Measurements from ENCODE around the gene SCN4B.

SCN4B gene

GRCh38 chr11:118151431-118151830 lies 1.2 kb downstream of the SCN4B start:
- H4K20me1 ChIP-seq (ENCODE audit: insufficient read depth, low read length): peaks cover 12% of the 10 kb centered on the region; the same call in 1 of the 2 replicates
- ATAC-seq (ENCODE audit: insufficient read depth, low read depth) (no peak), DNase-seq (no peak)
- no peak overlapping the region for H3K9ac ChIP-seq (ENCODE audit: low read depth, low read length)
- H3K4me3 ChIP-seq (ENCODE audit: low read depth in 1 of 2, low read length in 2 of 2): no peak overlapping the region
- peaks cover 10% of the 10 kb centered on the region for H3K4me1 ChIP-seq (ENCODE audit: insufficient read depth, low read length)
- no peaks in the 10 kb centered on the region for H3K9me3 ChIP-seq (ENCODE audit: insufficient read depth, low read length, severe bottlenecking)
- H3K27ac ChIP-seq (ENCODE audit: low read length): no peak overlapping the region
- no peak overlapping the region for H3K4me2 ChIP-seq (ENCODE audit: insufficient read depth, low read length)
- TF ChIP-seq CTCF (IDR thresholded peaks at IDR 0.05; ENCODE audit: borderline replicate concordance, extremely low read depth, low read length, poor library complexity, severe bottlenecking): no peak
- TF ChIP-seq EZH2 (IDR thresholded peaks at IDR 0.05; ENCODE audit: borderline replicate concordance, low read depth, low read length, severe bottlenecking): no peak
- H3K79me2 ChIP-seq (ENCODE audit: insufficient read depth, low read length): no peaks in the 10 kb centered on the region
- no peak overlapping the region for H2AFZ ChIP-seq (ENCODE audit: low read depth, low read length)
- peaks cover 78% of the 10 kb centered on the region for H3K27me3 ChIP-seq (ENCODE audit: insufficient read depth, low read length, poor library complexity)
- H3K36me3 ChIP-seq (ENCODE audit: insufficient read depth, low read length): no peaks in the 10 kb centered on the region

- Histone ChIP-seq H3K4me2 (ENCODE audit: insufficient read depth, low read length) (no peak overlapping the region), H4K20me1 (ENCODE audit: insufficient read depth, low read length) (peaks cover 7% of the 10 kb centered on the region; the same call in 1 of the 2 replicates), H3K27ac (ENCODE audit: low read length) (no peak overlapping the region), H2AFZ (ENCODE audit: low read depth, low read length) (no peak overlapping the region), H3K79me2 (ENCODE audit: insufficient read depth, low read length) (no peaks in the 10 kb centered on the region), H3K4me1 (ENCODE audit: insufficient read depth, low read length) (peaks cover 15% of the 10 kb centered on the region), H3K4me3 (ENCODE audit: low read depth in 1 of 2, low read length in 2 of 2) (no peak overlapping the region), H3K36me3 (ENCODE audit: insufficient read depth, low read length) (no peaks in the 10 kb centered on the region), H3K9ac (ENCODE audit: low read depth, low read length) (no peak overlapping the region), H3K27me3 (ENCODE audit: insufficient read depth, low read length, poor library complexity) (peaks cover 71% of the 10 kb centered on the region), H3K9me3 (ENCODE audit: insufficient read depth, low read length, severe bottlenecking) (no peaks in the 10 kb centered on the region)
- TF ChIP-seq CTCF (IDR thresholded peaks at IDR 0.05; ENCODE audit: borderline replicate concordance, extremely low read depth, low read length, poor library complexity, severe bottlenecking) (no peak), EZH2 (IDR thresholded peaks at IDR 0.05; ENCODE audit: borderline replicate concordance, low read depth, low read length, severe bottlenecking) (no peak)
- no peak for ATAC-seq (ENCODE audit: insufficient read depth, low read depth)
- no peak for DNase-seq
Measured at GRCh38 chr11:118149493-118149892, 3.1 kb downstream of the SCN4B start.

- no peak for DNase-seq
- H3K27me3 ChIP-seq (ENCODE audit: insufficient read depth, low read length, poor library complexity): peaks cover 70% of the 10 kb centered on the region
- no peak for ATAC-seq (ENCODE audit: insufficient read depth, low read depth)
- TF ChIP-seq EZH2 (IDR thresholded peaks at IDR 0.05; ENCODE audit: borderline replicate concordance, low read depth, low read length, severe bottlenecking) (no peak), CTCF (IDR thresholded peaks at IDR 0.05; ENCODE audit: borderline replicate concordance, extremely low read depth, low read length, poor library complexity, severe bottlenecking) (no peak)
- H4K20me1 ChIP-seq (ENCODE audit: insufficient read depth, low read length): peaks cover 2% of the 10 kb centered on the region; the same call in 1 of the 2 replicates
- no peak overlapping the region for H3K4me2 ChIP-seq (ENCODE audit: insufficient read depth, low read length)
- no peak overlapping the region for H3K27ac ChIP-seq (ENCODE audit: low read length)
- H3K4me3 ChIP-seq (ENCODE audit: low read depth in 1 of 2, low read length in 2 of 2): no peak overlapping the region
- H3K9ac ChIP-seq (ENCODE audit: low read depth, low read length): no peak overlapping the region
- peaks cover 15% of the 10 kb centered on the region for H3K4me1 ChIP-seq (ENCODE audit: insufficient read depth, low read length)
- no peaks in the 10 kb centered on the region for H3K9me3 ChIP-seq (ENCODE audit: insufficient read depth, low read length, severe bottlenecking)
- H2AFZ ChIP-seq (ENCODE audit: low read depth, low read length): no peak overlapping the region
- no peaks in the 10 kb centered on the region for H3K79me2 ChIP-seq (ENCODE audit: insufficient read depth, low read length)
- no peaks in the 10 kb centered on the region for H3K36me3 ChIP-seq (ENCODE audit: insufficient read depth, low read length)
Measured at GRCh38 chr11:118148856-118149255, 3.8 kb downstream of the SCN4B start.

GRCh38 chr11:118148240-118148639 lies 4.4 kb downstream of the SCN4B start:
- DNase-seq (no peak), ATAC-seq (ENCODE audit: insufficient read depth, low read depth) (no peak)
- Histone ChIP-seq H3K79me2 (ENCODE audit: insufficient read depth, low read length) (no peaks in the 10 kb centered on the region), H3K4me2 (ENCODE audit: insufficient read depth, low read length) (no peak overlapping the region), H3K9me3 (ENCODE audit: insufficient read depth, low read length, severe bottlenecking) (no peaks in the 10 kb centered on the region), H4K20me1 (ENCODE audit: insufficient read depth, low read length) (peaks cover 2% of the 10 kb centered on the region; the same call in 1 of the 2 replicates), H2AFZ (ENCODE audit: low read depth, low read length) (no peak overlapping the region), H3K9ac (ENCODE audit: low read depth, low read length) (no peak overlapping the region), H3K4me3 (ENCODE audit: low read depth in 1 of 2, low read length in 2 of 2) (no peak overlapping the region), H3K4me1 (ENCODE audit: insufficient read depth, low read length) (peaks cover 15% of the 10 kb centered on the region), H3K36me3 (ENCODE audit: insufficient read depth, low read length) (no peaks in the 10 kb centered on the region), H3K27ac (ENCODE audit: low read length) (no peak overlapping the region), H3K27me3 (ENCODE audit: insufficient read depth, low read length, poor library complexity) (peaks cover 70% of the 10 kb centered on the region)
- TF ChIP-seq CTCF (IDR thresholded peaks at IDR 0.05; ENCODE audit: borderline replicate concordance, extremely low read depth, low read length, poor library complexity, severe bottlenecking) (no peak), EZH2 (IDR thresholded peaks at IDR 0.05; ENCODE audit: borderline replicate concordance, low read depth, low read length, severe bottlenecking) (no peak)

Data from DND-41 (cell line).